ENCODE data around the gene YBX3. TPM values are rescaled to one million over a fixed set of nuclear protein-coding genes. Genes with fewer than 3 reads are reported as not detected.

The YBX3 gene
- polyA plus RNA-seq, 1 donor from 2014 or later = 3.4 TPM

- Histone ChIP-seq H3K27ac (ENCODE audit: low read length) (no peak overlapping the region), H3F3A (ENCODE audit: insufficient read depth, low read length, poor library complexity, severe bottlenecking) (no peaks in the 10 kb centered on the region), H3K9me3 (ENCODE audit: low read length) (no peaks in the 10 kb centered on the region), H3K9ac (ENCODE audit: low read length) (no peak overlapping the region), H3K36me3 (ENCODE audit: insufficient read depth, low read length) (no peaks in the 10 kb centered on the region), H3K4me3 (ENCODE audit: low read length) (no peak overlapping the region), H3K9me2 (ENCODE audit: insufficient read depth, low read length) (no peaks in the 10 kb centered on the region), H4K20me1 (ENCODE audit: insufficient read depth) (no peaks in the 10 kb centered on the region), H3K79me2 (replicated peaks; ENCODE audit: insufficient read depth, low read length) (no peaks in the 10 kb centered on the region), H3K4me2 (ENCODE audit: low read length) (no peak overlapping the region), H2AFZ (ENCODE audit: low read depth, low read length) (no peak overlapping the region), H3K27me3 (ENCODE audit: insufficient read depth, low read depth, low read length) (no peaks in the 10 kb centered on the region)
- TF ChIP-seq SMC3 (conservative IDR thresholded peaks at IDR 0.05; ENCODE audit: poor library complexity) (no peak), REST (IDR thresholded peaks at IDR 0.05; ENCODE audit: borderline replicate concordance) (no peak), TAF1 (IDR thresholded peaks at IDR 0.05; ENCODE audit: low read depth) (no peak)
Measured at GRCh38 chr12:10759657-10760056, 36.5 kb upstream of the YBX3 start.

- TF ChIP-seq EZH2 (IDR thresholded peaks at IDR 0.05; ENCODE audit: borderline replicate concordance, insufficient read depth, low read length, poor library complexity, severe bottlenecking) = no peak
- no peak for TF ChIP-seq SMC3 (conservative IDR thresholded peaks at IDR 0.05; ENCODE audit: poor library complexity)
- no peak for TF ChIP-seq REST (IDR thresholded peaks at IDR 0.05; ENCODE audit: borderline replicate concordance)
- TF ChIP-seq MXI1 (conservative IDR thresholded peaks at IDR 0.05; ENCODE audit: poor library complexity, severe bottlenecking) = no peak
- no peak for TF ChIP-seq TAF1 (IDR thresholded peaks at IDR 0.05; ENCODE audit: low read depth)
- TF ChIP-seq EP300 (conservative IDR thresholded peaks at IDR 0.05; ENCODE audit: poor library complexity, severe bottlenecking) = no peak
- TF ChIP-seq POLR2AphosphoS5 (IDR thresholded peaks at IDR 0.05) = no peak
- no peak for TF ChIP-seq CTCF (IDR thresholded peaks at IDR 0.05; ENCODE audit: poor library complexity, severe bottlenecking)
- TF ChIP-seq RAD21 (conservative IDR thresholded peaks at IDR 0.05) = no peak
- H2AFZ ChIP-seq (ENCODE audit: low read depth, low read length) = no peak overlapping the region
- no peaks in the 10 kb centered on the region for H4K20me1 ChIP-seq (ENCODE audit: insufficient read depth)
- H3K9ac ChIP-seq (ENCODE audit: low read length) = no peak overlapping the region
- no peak overlapping the region for H3K27ac ChIP-seq (ENCODE audit: low read length)
- H3K27me3 ChIP-seq (ENCODE audit: insufficient read depth, low read depth, low read length) = no peaks in the 10 kb centered on the region
- no peaks in the 10 kb centered on the region for H3K9me3 ChIP-seq (ENCODE audit: low read length)
- H3K9me2 ChIP-seq (ENCODE audit: insufficient read depth, low read length) = no peaks in the 10 kb centered on the region
- H3F3A ChIP-seq (ENCODE audit: insufficient read depth, low read length, poor library complexity, severe bottlenecking) = no peaks in the 10 kb centered on the region
- H3K4me3 ChIP-seq (ENCODE audit: low read length) = no peak overlapping the region
- no peaks in the 10 kb centered on the region for H3K36me3 ChIP-seq (ENCODE audit: insufficient read depth, low read length)
- no peaks in the 10 kb centered on the region for H3K79me2 ChIP-seq (replicated peaks; ENCODE audit: insufficient read depth, low read length)
- no peak overlapping the region for H3K4me2 ChIP-seq (ENCODE audit: low read length)
Measured at GRCh38 chr12:10756194-10756593, 33.1 kb upstream of the YBX3 start.

Data from neural cell (in vitro differentiated cells).